ENCODE results near the gene SNRNP70.
A peak's percentile ranks its signal among the peaks of the same experiment; 100 is the strongest.

Gene SNRNP70

DNA sequence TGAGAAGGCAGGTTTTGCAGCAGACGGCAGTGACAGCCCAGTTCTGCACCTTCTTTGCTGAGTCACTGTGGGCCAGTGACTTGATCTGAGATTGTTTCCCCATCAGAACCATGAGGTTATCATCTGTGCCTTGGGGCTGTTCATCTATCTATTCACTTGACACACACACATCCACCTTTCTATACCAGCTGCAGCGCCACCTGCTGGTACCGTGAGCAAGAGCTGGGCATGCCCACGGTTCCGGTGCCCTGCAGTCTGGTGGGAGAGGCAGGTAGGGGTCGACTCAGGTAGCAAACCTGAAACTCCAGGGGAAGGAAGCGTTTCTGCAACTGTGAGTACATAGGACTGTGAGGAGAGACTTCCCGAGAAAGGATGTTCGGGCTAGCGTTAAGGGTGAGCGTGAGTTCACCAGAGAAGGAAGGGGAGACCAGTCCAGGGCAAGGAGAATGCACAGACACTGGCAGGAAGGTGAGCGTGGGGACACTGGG lies 21.4 kb downstream of the SNRNP70 start:
- H3K4me3 ChIP-seq (ENCODE audit: control insufficient read depth, low read depth, low read length), result no peak overlapping the region
- DNase-seq (ENCODE audit: low read depth), result no peak
- TF ChIP-seq, protein P1, sequence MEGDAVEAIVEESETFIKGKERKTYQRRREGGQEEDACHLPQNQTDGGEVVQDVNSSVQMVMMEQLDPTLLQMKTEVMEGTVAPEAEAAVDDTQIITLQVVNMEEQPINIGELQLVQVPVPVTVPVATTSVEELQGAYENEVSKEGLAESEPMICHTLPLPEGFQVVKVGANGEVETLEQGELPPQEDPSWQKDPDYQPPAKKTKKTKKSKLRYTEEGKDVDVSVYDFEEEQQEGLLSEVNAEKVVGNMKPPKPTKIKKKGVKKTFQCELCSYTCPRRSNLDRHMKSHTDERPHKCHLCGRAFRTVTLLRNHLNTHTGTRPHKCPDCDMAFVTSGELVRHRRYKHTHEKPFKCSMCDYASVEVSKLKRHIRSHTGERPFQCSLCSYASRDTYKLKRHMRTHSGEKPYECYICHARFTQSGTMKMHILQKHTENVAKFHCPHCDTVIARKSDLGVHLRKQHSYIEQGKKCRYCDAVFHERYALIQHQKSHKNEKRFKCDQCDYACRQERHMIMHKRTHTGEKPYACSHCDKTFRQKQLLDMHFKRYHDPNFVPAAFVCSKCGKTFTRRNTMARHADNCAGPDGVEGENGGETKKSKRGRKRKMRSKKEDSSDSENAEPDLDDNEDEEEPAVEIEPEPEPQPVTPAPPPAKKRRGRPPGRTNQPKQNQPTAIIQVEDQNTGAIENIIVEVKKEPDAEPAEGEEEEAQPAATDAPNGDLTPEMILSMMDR (IDR thresholded peaks at IDR 0.05; ENCODE audit: control insufficient read depth, insufficient read depth, low read depth, low read length, missing control alignments), result peak; percentile 85

DNA sequence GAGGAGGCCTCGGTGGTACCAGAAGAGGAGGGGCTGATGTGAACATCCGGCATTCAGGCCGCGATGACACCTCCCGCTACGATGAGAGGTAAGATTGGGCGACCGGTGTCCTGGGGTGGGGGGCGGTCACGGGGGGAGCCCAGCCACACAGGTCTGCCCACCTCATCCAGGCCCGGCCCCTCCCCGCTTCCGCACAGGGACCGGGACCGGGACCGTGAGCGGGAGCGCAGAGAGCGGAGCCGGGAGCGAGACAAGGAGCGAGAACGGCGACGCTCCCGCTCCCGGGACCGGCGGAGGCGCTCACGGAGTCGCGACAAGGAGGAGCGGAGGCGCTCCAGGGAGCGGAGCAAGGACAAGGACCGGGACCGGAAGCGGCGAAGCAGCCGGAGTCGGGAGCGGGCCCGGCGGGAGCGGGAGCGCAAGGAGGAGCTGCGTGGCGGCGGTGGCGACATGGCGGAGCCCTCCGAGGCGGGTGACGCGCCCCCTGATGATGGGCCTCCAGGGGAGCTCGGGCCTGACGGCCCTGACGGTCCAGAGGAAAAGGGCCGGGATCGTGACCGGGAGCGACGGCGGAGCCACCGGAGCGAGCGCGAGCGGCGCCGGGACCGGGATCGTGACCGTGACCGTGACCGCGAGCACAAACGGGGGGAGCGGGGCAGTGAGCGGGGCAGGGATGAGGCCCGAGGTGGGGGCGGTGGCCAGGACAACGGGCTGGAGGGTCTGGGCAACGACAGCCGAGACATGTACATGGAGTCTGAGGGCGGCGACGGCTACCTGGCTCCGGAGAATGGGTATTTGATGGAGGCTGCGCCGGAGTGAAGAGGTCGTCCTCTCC lies 22.6 kb downstream of the SNRNP70 start:
- TF ChIP-seq, protein P1 (IDR thresholded peaks at IDR 0.05; ENCODE audit: control insufficient read depth, insufficient read depth, low read depth, low read length, missing control alignments), result no peak
- no peak for DNase-seq (ENCODE audit: low read depth)
- no peak overlapping the region for H3K4me3 ChIP-seq (ENCODE audit: control insufficient read depth, low read depth, low read length)

DNA sequence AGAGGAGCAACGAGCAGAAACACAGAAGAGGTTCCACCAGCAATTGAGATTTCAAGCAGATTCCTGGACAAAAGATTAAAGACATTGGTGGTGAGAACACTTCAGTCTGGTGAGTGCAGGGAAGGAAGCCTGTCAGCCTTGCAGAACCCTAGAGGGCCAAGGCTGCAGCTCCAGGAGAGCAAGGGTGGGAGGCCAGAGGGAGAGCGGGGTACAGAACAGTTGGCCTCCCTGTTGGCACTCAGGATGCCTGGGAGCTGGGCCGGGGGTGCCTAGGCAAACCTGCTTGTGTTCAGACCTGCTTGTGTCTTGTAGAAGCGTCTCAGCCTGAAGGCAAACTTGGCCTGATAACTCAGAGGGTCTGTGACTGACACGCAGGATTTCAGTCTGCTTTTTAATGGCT lies 23.8 kb downstream of the SNRNP70 start:
- no peak for DNase-seq (ENCODE audit: low read depth)
- H3K4me3 ChIP-seq (ENCODE audit: control insufficient read depth, low read depth, low read length), result no peak overlapping the region
- TF ChIP-seq, protein P1 (IDR thresholded peaks at IDR 0.05; ENCODE audit: control insufficient read depth, insufficient read depth, low read depth, low read length, missing control alignments), result no peak

DNA sequence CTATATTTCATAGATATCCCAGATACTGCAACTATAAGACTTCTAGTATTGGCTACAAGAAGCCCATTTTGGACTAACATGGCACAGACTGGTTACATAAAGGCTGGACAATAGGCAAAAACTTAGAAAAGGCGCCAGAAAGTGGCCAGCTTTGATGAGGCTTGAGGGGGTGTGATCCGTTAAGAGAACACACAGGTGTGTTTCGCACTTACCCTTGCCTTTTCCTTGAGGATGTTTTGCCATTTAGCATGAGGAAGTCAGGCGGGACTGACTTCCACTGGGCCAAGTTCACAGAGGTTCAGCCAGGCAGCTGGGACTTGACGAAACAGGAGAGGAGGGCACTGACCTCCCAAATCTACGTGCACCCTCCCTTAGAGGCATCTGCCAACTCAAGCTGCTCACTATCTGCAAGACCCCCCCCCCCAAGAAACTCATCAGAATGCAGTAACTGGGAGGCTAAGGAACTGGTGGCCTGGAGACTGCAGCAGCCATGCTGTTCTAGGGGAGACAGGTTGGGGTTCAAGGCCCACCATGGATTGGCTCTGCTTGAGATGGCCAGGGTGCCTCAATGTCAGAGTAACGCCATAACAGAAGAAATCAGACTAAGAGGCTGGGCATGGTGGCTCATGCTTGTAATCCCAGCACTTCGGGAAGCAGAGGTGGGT lies 24.4 kb downstream of the SNRNP70 start:
- TF ChIP-seq, protein P1 (IDR thresholded peaks at IDR 0.05; ENCODE audit: control insufficient read depth, insufficient read depth, low read depth, low read length, missing control alignments), result no peak
- no peak for DNase-seq (ENCODE audit: low read depth)
- no peak overlapping the region for H3K4me3 ChIP-seq (ENCODE audit: control insufficient read depth, low read depth, low read length)

DNA sequence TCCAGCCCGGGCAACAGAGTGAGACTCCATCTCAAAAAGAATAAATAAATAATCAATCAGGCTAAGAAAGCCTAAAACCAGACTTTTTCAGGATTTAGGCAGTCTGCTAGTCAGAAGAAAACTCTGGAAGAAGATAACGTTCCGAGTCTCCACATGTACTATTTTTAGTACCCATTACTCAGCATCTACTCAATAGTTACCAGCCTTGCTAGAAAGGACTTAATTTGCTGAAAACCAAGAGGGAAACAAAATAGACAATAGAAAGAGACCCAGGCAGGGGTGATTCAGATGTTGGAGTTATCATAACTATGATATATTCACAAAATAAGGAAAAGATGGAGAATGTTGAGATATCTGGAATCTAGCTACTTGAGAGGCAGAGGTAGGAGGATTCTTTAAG lies 25.3 kb downstream of the SNRNP70 start:
- no peak for DNase-seq (ENCODE audit: low read depth)
- TF ChIP-seq, protein P1 (IDR thresholded peaks at IDR 0.05; ENCODE audit: control insufficient read depth, insufficient read depth, low read depth, low read length, missing control alignments), result no peak
- no peak overlapping the region for H3K4me3 ChIP-seq (ENCODE audit: control insufficient read depth, low read depth, low read length)

DNA sequence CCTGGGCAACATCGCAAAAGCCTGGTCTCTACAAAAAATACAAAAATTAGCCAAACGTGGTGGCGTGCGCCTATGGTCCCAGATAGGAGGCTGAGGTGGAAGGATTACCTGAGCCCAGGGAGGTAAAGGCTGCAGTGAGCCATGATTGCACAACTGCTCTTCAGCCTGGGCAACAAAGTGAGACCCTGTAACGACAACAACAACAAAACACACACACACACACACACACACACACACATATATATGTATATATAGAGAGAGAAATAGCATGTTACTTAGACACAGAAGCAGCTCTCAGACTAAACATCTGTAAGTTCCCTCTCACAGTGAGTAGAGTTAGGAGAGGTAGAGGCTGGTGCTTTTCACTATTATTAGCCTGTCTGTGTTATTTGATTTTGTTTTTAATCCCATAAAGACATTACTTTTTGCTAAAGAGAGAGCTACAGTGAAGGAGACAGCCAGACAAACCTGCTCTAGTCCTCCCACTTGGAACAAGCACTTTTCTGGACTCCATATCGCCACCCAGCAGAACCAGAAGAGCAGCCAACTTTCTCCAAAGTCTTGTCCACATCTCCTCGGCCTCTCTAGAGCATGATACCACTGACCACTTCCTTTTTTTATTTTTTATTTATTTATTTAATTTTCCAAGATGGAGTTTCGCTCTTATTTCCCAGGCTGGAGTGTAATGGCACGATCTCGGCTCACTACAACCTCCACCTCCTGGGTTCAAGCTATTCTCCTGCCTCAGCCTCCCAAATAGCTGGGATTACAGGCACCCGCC lies 26.2 kb downstream of the SNRNP70 start:
- TF ChIP-seq, protein P1 (IDR thresholded peaks at IDR 0.05; ENCODE audit: control insufficient read depth, insufficient read depth, low read depth, low read length, missing control alignments), result no peak
- H3K4me3 ChIP-seq (ENCODE audit: control insufficient read depth, low read depth, low read length), result no peak overlapping the region
- DNase-seq (ENCODE audit: low read depth), result no peak

Data from AG09309 (cell line).